HepG2 (cell line): Measurements from ENCODE around the gene LEMD2. TPM values are rescaled to one million over a fixed set of nuclear protein-coding genes. Genes with fewer than 3 reads are reported as not detected.

Experiments used
- CREB1 ChIP-seq, 2 experiments: fragments of 450-650 bp in 1 of 2; IDR thresholded peaks; 2 replicates each; pipeline ENCODE4 v1.6.1; 2016 to 2017; ENCODE audit warnings: control low read depth in 1 of 2, mild to moderate bottlenecking in 1 of 2, missing compliant biosample characterization in 1 of 2, missing genetic modification characterization in 1 of 2
- GATA4 ChIP-seq: sonication (generic); IDR thresholded peaks from 2 replicates; pipeline ENCODE4 v1.6.1; 2016; ENCODE audit warnings: antibody characterized with exemption, low read depth, borderline replicate concordance
- HDAC2 ChIP-seq: sonication (generic); formaldehyde crosslinking; IDR thresholded peaks from 2 replicates; pipeline ENCODE4 v1.4.0; 2020; ENCODE audit warnings: missing genetic modification reagents
- KAT8 ChIP-seq: IDR thresholded peaks from 2 replicates; pipeline ENCODE4 v1.6.1; 2016; ENCODE audit warnings: missing genetic modification reagents, missing compliant biosample characterization
- PAX8 ChIP-seq: sonication (generic); formaldehyde crosslinking; IDR thresholded peaks from 2 replicates; pipeline ENCODE4 v1.8.0; 2022; ENCODE audit warnings: mild to moderate bottlenecking, missing genetic modification reagents, borderline replicate concordance
- PHF21A ChIP-seq: sonication (generic); formaldehyde crosslinking; IDR thresholded peaks from 2 replicates; pipeline ENCODE4 v1.5.0; 2020; ENCODE audit warnings: mild to moderate bottlenecking, missing genetic modification reagents
- RBM22 ChIP-seq: fragments of 200-400 bp; formaldehyde crosslinking; optimal IDR thresholded peaks from 2 replicates; pipeline ENCODE3; 2017; ENCODE audit warnings: mild to moderate bottlenecking, low read length, moderate library complexity
- TP53 ChIP-seq: sonication (generic); formaldehyde crosslinking; conservative IDR thresholded peaks from 2 replicates; pipeline ENCODE4 v1.4.0; 2020; ENCODE audit warnings: missing genetic modification reagents
- ZIK1 ChIP-seq: sonication (generic); formaldehyde crosslinking; IDR thresholded peaks from 2 replicates; pipeline ENCODE4 v1.5.0; 2020; ENCODE audit warnings: mild to moderate bottlenecking, low read depth, missing genetic modification reagents, borderline replicate concordance
- ZNF20 ChIP-seq: sonication (generic); formaldehyde crosslinking; IDR thresholded peaks from 2 replicates; pipeline ENCODE4 v1.4.0; 2020; ENCODE audit warnings: mild to moderate bottlenecking, moderate library complexity, missing genetic modification reagents
- ZNF441 ChIP-seq: sonication (generic); formaldehyde crosslinking; IDR thresholded peaks from 2 replicates; pipeline ENCODE4 v1.7.0; 2021; ENCODE audit warnings: missing genetic modification reagents, borderline replicate concordance
- ZNF777 ChIP-seq: sonication (generic); formaldehyde crosslinking; IDR thresholded peaks from 2 replicates; pipeline ENCODE4 v1.4.0; 2020; ENCODE audit warnings: missing genetic modification reagents
- ZNF879 ChIP-seq: sonication (generic); formaldehyde crosslinking; IDR thresholded peaks from 2 replicates; pipeline ENCODE4 v1.8.1; 2023; ENCODE audit warnings: missing genetic modification reagents
- polyA plus RNA-seq, 8 experiments: library from polyadenylated mRNA; depleted of rRNA in 3 of 8; stranded (reverse) in 7 of 8; unstranded in 1 of 8; fragments of >200 nt; fragmentation: Illumina TruSeq in 4 of 8; extraction: Trizol in 4 of 8; gene quantifications; 2 replicates each; pipeline versions ENCODE4 v1.2.1 to v1.2.3, GENCODE V29; 2011 to 2016; ENCODE audit warnings: low read depth in 4 of 8, missing spikeins in 1 of 8, mixed read lengths in 1 of 8; ENCODE audit not compliant: insufficient read depth in 1 of 8
- total RNA-seq, 5 experiments: library from RNA; depleted of rRNA; stranded (reverse); fragments of >200 nt; fragmentation: Illumina TruSeq; extraction: Trizol; gene quantifications; 2 replicates each; pipeline ENCODE4 v1.2.3, GENCODE V29; 2016; ENCODE audit warnings: low read depth in 1 of 5
- TF ChIP-seq, protein P1 (sequence below): sonication (generic); formaldehyde crosslinking; IDR thresholded peaks from 2 replicates; pipeline ENCODE4 v1.4.0; 2020; ENCODE audit warnings: mild to moderate bottlenecking, missing genetic modification reagents
- TF ChIP-seq, protein P2 (sequence below): IDR thresholded peaks from 2 replicates; pipeline ENCODE4 v1.6.1; 2018; ENCODE audit warnings: missing genetic modification reagents, mild to moderate bottlenecking, missing compliant biosample characterization
- TF ChIP-seq, protein P3 (sequence below): sonication (generic); formaldehyde crosslinking; IDR thresholded peaks from 2 replicates; pipeline ENCODE4 v1.8.1; 2023; ENCODE audit warnings: mild to moderate bottlenecking, missing genetic modification reagents, borderline replicate concordance
- TF ChIP-seq, protein P4 (sequence below), 2 experiments: sonication (generic) in 1 of 2; formaldehyde crosslinking in 1 of 2; IDR thresholded peaks; 2 replicates each; pipeline versions ENCODE4 v1.4.0 to v1.6.1; 2016 to 2020; ENCODE audit warnings: borderline replicate concordance in 1 of 2, low read depth in 1 of 2, mild to moderate bottlenecking in 1 of 2, missing genetic modification reagents in 1 of 2
- TF ChIP-seq, protein P5 (sequence below): sonication (generic); formaldehyde crosslinking; IDR thresholded peaks from 2 replicates; pipeline ENCODE4 v1.4.0; 2020; ENCODE audit warnings: missing genetic modification reagents

The LEMD2 gene
- total and polyA plus RNA-seq, 2 of the 13 experiments (the other 11 are each of a cell fraction or from before 2014, with no cell fraction given), result 45.2 to 62.9 TPM

DNA sequence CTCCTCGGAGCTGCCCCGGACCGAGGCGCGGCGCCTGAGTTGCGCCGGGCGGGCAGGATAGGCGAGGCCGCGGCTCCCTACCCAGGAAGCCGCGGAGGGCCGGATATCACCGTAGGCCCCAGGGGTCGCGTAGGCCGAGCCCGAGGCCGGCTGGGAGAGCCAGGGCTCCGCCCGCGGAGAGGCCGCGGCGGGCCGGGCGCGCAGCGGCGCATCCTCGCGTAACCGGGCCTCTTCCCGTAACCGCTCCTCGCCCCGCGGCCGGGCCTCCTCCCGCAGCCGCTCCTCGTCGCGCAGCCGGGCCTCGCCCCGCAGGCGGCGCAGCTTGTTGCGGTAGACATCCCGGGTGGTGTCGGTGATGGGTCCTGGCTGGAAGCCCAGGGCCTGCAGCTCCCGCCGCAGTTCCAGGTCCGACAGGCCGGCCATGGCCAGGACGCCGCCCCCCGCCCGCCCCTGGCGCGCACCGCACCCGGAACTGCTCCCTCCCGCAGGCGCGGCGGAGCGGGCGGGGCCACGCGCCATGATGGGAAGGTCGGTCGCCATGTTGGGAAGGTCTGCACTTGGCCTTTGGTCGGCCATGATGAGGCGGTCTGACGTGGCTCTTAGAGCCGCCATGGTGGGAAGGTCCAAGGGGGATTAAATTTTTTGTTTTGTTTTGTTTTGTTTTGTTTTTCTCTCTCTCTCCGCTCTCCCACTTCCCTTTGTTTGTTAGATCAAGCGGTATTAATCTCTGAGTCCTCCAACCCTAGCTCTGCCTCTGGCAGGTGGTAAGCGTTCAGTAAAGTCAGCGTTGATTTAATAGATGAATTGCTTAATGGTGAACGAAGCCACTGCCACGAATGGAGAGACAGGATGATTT, at the start of gene LEMD2 (continued):
- TF ChIP-seq, protein P1, sequence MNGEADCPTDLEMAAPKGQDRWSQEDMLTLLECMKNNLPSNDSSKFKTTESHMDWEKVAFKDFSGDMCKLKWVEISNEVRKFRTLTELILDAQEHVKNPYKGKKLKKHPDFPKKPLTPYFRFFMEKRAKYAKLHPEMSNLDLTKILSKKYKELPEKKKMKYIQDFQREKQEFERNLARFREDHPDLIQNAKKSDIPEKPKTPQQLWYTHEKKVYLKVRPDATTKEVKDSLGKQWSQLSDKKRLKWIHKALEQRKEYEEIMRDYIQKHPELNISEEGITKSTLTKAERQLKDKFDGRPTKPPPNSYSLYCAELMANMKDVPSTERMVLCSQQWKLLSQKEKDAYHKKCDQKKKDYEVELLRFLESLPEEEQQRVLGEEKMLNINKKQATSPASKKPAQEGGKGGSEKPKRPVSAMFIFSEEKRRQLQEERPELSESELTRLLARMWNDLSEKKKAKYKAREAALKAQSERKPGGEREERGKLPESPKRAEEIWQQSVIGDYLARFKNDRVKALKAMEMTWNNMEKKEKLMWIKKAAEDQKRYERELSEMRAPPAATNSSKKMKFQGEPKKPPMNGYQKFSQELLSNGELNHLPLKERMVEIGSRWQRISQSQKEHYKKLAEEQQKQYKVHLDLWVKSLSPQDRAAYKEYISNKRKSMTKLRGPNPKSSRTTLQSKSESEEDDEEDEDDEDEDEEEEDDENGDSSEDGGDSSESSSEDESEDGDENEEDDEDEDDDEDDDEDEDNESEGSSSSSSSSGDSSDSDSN, result peak; percentile 92; the same call in 1 of the 2 replicates
- TF ChIP-seq PHF21A (CRISPR knock-in tag) (no peak), TP53 (CRISPR knock-in tag) (no peak), ZNF20 (CRISPR knock-in tag) (no peak), ZNF879 (0 out of 2 replicates have a peak, but pooled peaks have one; percentile 72), HDAC2 (peak; percentile 66; the same call in 1 of the 2 replicates), CREB1 (IDR thresholded peaks at IDR 0.05) (peak; percentile 85), CREB1 (CRISPR knock-in tag; IDR thresholded peaks at IDR 0.05) (peak; percentile 43; the same call in 1 of the 2 replicates), ZNF777 (CRISPR knock-in tag) (peak; percentile 55; the same call in 1 of the 2 replicates), ZIK1 (CRISPR knock-in tag) (peak; percentile 90), GATA4 (no peak), PAX8 (peak; percentile 91; the same call in 1 of the 2 replicates), RBM22 (no peak), KAT8 (CRISPR knock-in tag) (peak; percentile 93), ZNF441 (CRISPR knock-in tag) (0 out of 2 replicates have a peak, but pooled peaks have one; percentile 37)
- TF ChIP-seq, protein P2, sequence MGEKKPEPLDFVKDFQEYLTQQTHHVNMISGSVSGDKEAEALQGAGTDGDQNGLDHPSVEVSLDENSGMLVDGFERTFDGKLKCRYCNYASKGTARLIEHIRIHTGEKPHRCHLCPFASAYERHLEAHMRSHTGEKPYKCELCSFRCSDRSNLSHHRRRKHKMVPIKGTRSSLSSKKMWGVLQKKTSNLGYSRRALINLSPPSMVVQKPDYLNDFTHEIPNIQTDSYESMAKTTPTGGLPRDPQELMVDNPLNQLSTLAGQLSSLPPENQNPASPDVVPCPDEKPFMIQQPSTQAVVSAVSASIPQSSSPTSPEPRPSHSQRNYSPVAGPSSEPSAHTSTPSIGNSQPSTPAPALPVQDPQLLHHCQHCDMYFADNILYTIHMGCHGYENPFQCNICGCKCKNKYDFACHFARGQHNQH (CRISPR knock-in tag), result peak; percentile 95; the same call in 1 of the 2 replicates
- TF ChIP-seq, protein P3, sequence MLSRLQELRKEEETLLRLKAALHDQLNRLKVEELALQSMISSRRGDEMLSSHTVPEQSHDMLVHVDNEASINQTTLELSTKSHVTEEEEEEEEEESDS (CRISPR knock-in tag), result peak; percentile 82; the same call in 1 of the 2 replicates
- TF ChIP-seq, protein P4, sequence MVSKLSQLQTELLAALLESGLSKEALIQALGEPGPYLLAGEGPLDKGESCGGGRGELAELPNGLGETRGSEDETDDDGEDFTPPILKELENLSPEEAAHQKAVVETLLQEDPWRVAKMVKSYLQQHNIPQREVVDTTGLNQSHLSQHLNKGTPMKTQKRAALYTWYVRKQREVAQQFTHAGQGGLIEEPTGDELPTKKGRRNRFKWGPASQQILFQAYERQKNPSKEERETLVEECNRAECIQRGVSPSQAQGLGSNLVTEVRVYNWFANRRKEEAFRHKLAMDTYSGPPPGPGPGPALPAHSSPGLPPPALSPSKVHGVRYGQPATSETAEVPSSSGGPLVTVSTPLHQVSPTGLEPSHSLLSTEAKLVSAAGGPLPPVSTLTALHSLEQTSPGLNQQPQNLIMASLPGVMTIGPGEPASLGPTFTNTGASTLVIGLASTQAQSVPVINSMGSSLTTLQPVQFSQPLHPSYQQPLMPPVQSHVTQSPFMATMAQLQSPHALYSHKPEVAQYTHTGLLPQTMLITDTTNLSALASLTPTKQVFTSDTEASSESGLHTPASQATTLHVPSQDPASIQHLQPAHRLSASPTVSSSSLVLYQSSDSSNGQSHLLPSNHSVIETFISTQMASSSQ (IDR thresholded peaks at IDR 0.05; ENCODE audit: low read depth), result no peak; the same call in 1 of the 2 replicates
- TF ChIP-seq, protein P4 (CRISPR knock-in tag; IDR thresholded peaks at IDR 0.05; ENCODE audit: borderline replicate concordance), result peak; percentile 76; the same call in 1 of the 2 replicates
- TF ChIP-seq, protein P5, sequence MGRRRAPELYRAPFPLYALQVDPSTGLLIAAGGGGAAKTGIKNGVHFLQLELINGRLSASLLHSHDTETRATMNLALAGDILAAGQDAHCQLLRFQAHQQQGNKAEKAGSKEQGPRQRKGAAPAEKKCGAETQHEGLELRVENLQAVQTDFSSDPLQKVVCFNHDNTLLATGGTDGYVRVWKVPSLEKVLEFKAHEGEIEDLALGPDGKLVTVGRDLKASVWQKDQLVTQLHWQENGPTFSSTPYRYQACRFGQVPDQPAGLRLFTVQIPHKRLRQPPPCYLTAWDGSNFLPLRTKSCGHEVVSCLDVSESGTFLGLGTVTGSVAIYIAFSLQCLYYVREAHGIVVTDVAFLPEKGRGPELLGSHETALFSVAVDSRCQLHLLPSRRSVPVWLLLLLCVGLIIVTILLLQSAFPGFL (CRISPR knock-in tag), result no peak
